HEK293T (cell line): Measurements from ENCODE around the gene CUL7.

Experiments used
- ARNT ChIP-seq: fragments of 450-650 bp; IDR thresholded peaks from 2 replicates; pipeline ENCODE4 v1.6.1; 2017; ENCODE audit warnings: mild to moderate bottlenecking
- BHLHE40 ChIP-seq: fragments of 450-650 bp; IDR thresholded peaks from 2 replicates; pipeline ENCODE4 v1.6.1; 2016; ENCODE audit warnings: mild to moderate bottlenecking, moderate library complexity, borderline replicate concordance
- CTBP1 ChIP-seq: fragments of 450-650 bp; IDR thresholded peaks from 2 replicates; pipeline ENCODE4 v1.6.1; 2016; ENCODE audit warnings: borderline replicate concordance
- ELF4 ChIP-seq: fragments of 450-650 bp; IDR thresholded peaks from 2 replicates; pipeline ENCODE4 v1.6.1; 2017; ENCODE audit warnings: antibody characterized with exemption
- FOXA1 ChIP-seq: fragments of 450-650 bp; IDR thresholded peaks from 2 replicates; pipeline ENCODE4 v1.6.1; 2016; ENCODE audit warnings: mild to moderate bottlenecking
- FOXK2 ChIP-seq: fragments of 450-650 bp; IDR thresholded peaks from 2 replicates; pipeline ENCODE4 v1.6.1; 2016; ENCODE audit warnings: mild to moderate bottlenecking
- FOXM1 ChIP-seq: fragments of 450-650 bp; IDR thresholded peaks from 2 replicates; pipeline ENCODE4 v1.6.1; 2017; ENCODE audit warnings: mild to moderate bottlenecking, borderline replicate concordance
- L3MBTL2 ChIP-seq: fragments of 450-650 bp; conservative IDR thresholded peaks from 2 replicates; pipeline ENCODE4 v1.6.1; 2016; ENCODE audit warnings: mild to moderate bottlenecking
- LEF1 ChIP-seq: fragments of 450-650 bp; IDR thresholded peaks from 2 replicates; pipeline ENCODE4 v1.6.1; 2017; ENCODE audit warnings: mild to moderate bottlenecking, borderline replicate concordance
- SP1 ChIP-seq: fragments of 450-650 bp; IDR thresholded peaks from 2 replicates; pipeline ENCODE4 v1.6.1; 2017
- SUZ12 ChIP-seq: fragments of 450-650 bp; IDR thresholded peaks from 2 replicates; pipeline ENCODE4 v1.6.1; 2016; ENCODE audit warnings: mild to moderate bottlenecking
- TARDBP ChIP-seq: fragments of 450-650 bp; IDR thresholded peaks from 2 replicates; pipeline ENCODE4 v1.6.1; 2016

- no peak for TF ChIP-seq FOXK2
- no peak for TF ChIP-seq CTBP1
- TF ChIP-seq ELF4 = no peak
- TF ChIP-seq SP1 = no peak
- TF ChIP-seq FOXA1 = no peak
- no peak for TF ChIP-seq LEF1
- no peak for TF ChIP-seq SUZ12
- TF ChIP-seq TARDBP = no peak
- TF ChIP-seq BHLHE40 = no peak
- no peak for TF ChIP-seq FOXM1
- no peak for TF ChIP-seq L3MBTL2
- TF ChIP-seq ARNT = no peak
Observed at GRCh38 chr6:43096451-43097097, 42.9 kb upstream of the CUL7 start.
